H1 (cell line): ENCODE measurements around the gene RGL1. TPM values are rescaled to one million over a fixed set of nuclear protein-coding genes. Genes with fewer than 3 reads are reported as not detected.

Source experiments
- CTCF ChIA-PET: fragments of 300-600 bp; sonication (Branson Sonifier 250); formaldehyde crosslinking; loops from one replicate; lab custom pipeline; 2021; ENCODE audit not compliant: partially characterized antibody; lab: Charles Lee
- POLR2A ChIA-PET: fragments of 300-600 bp; sonication (Branson Sonifier 250); formaldehyde crosslinking; loops from one replicate; lab custom pipeline; 2021; ENCODE audit warnings: inconsistent platforms; ENCODE audit not compliant: partially characterized antibody; lab: Charles Lee
- DNase-seq, 2 experiments: peaks; one replicate each; pipeline versions ENCODE4 v3.0.0 to v3.0.0-alpha.2; 2010 to 2022; ENCODE audit warnings: low spot score in 2 of 2, low read depth in 1 of 2, mixed read lengths in 1 of 2
- FAIRE-seq: peaks from 2 replicates; lab custom pipeline; 2011; peaks lifted over from hg19 to GRCh38; lab: Jason Lieb, UNC
- H2AFZ ChIP-seq: 2 replicates; pipeline ENCODE4 v1.8.1; 2012; ENCODE audit warnings: low read length, inconsistent platforms
- H2AK5ac ChIP-seq: 2 replicates; pipeline ENCODE4 v1.6.1; 2013; ENCODE audit warnings: low read depth, low read length
- H2BK120ac ChIP-seq: replicated peaks from 2 replicates; pipeline ENCODE3; 2013; ENCODE audit warnings: low read depth, low read length, inconsistent platforms
- H2BK12ac ChIP-seq: 2 replicates; pipeline ENCODE4 v1.6.1; 2013; ENCODE audit warnings: low read depth, low read length
- H2BK15ac ChIP-seq: 2 replicates; pipeline ENCODE4 v1.6.1; 2013; ENCODE audit warnings: low read length
- H2BK20ac ChIP-seq: 2 replicates; pipeline ENCODE4 v1.6.1; 2013; ENCODE audit warnings: low read length
- H2BK5ac ChIP-seq: 2 replicates; pipeline ENCODE4 v1.6.1; 2013; ENCODE audit warnings: low read depth, low read length
- H3K14ac ChIP-seq: 2 replicates; pipeline ENCODE4 v1.6.1; 2013; ENCODE audit warnings: inconsistent platforms; ENCODE audit not compliant: insufficient read length
- H3K18ac ChIP-seq: 2 replicates; pipeline ENCODE4 v1.6.1; 2013; ENCODE audit warnings: low read length; ENCODE audit errors: extremely low read depth
- H3K23ac ChIP-seq: 2 replicates; pipeline ENCODE4 v1.6.1; 2013; ENCODE audit warnings: inconsistent platforms; ENCODE audit not compliant: insufficient read length
- H3K23me2 ChIP-seq: 2 replicates; pipeline ENCODE4 v1.6.1; 2013; ENCODE audit warnings: low read depth, low read length
- H3K27ac ChIP-seq: 2 replicates; pipeline ENCODE4 v1.6.1; 2011; ENCODE audit warnings: low read depth, low read length, inconsistent platforms
- H3K27me3 ChIP-seq, 4 experiments: replicated peaks in 1 of 4; 1 replicate in 1 of 4; 2 replicates in 3 of 4; pipeline versions ENCODE4 v1.6.1 to v1.8.1; 2011 to 2013; ENCODE audit warnings: low read length in 3 of 4, mild to moderate bottlenecking in 3 of 4, inconsistent platforms in 2 of 4, mixed read lengths in 2 of 4, moderate library complexity in 1 of 4; ENCODE audit not compliant: control insufficient read depth in 3 of 4, insufficient read depth in 3 of 4; ENCODE audit errors: extremely low read depth in 1 of 4
- H3K36me3 ChIP-seq, 4 experiments: 2 replicates each; pipeline versions ENCODE4 v1.6.1 to v1.8.1; 2011 to 2013; ENCODE audit warnings: mild to moderate bottlenecking in 4 of 4, low read length in 3 of 4, moderate library complexity in 2 of 4, control low read depth in 1 of 4, inconsistent platforms in 1 of 4; ENCODE audit not compliant: insufficient read depth in 4 of 4, control insufficient read depth in 2 of 4
- H3K4ac ChIP-seq: replicated peaks from 2 replicates; pipeline ENCODE3; 2013; ENCODE audit warnings: low read length, low read depth, mixed read lengths, inconsistent platforms; ENCODE audit not compliant: insufficient read length
- H3K4me1 ChIP-seq, 4 experiments: replicated peaks in 1 of 4; 1 replicate in 1 of 4; 2 replicates in 3 of 4; pipeline versions ENCODE4 v1.6.1 to v1.8.1; 2011 to 2013; ENCODE audit warnings: low read length in 3 of 4, inconsistent platforms in 2 of 4, mixed read lengths in 1 of 4; ENCODE audit not compliant: insufficient read depth in 4 of 4, control insufficient read depth in 3 of 4
- H3K4me2 ChIP-seq, 2 experiments: 2 replicates each; pipeline versions ENCODE4 v1.6.1 to v1.8.1; 2011 to 2013; ENCODE audit warnings: low read depth in 2 of 2, low read length in 2 of 2, control low read depth in 1 of 2, inconsistent platforms in 1 of 2, mild to moderate bottlenecking in 1 of 2; ENCODE audit not compliant: insufficient read depth in 1 of 2
- H3K4me3 ChIP-seq, 4 experiments: fragments of 200-600, 300-600 bp in 1 of 4; sonication (generic), shearing (Covaris generic), sonication (Bioruptor Twin) in 1 of 4; 2 replicates each; pipeline versions ENCODE4 v1.5.1 to v1.8.1; 2011 to 2016; ENCODE audit warnings: low read length in 4 of 4, low read depth in 3 of 4, control low read depth in 2 of 4, inconsistent platforms in 2 of 4, mild to moderate bottlenecking in 2 of 4, mixed read lengths in 1 of 4, moderate library complexity in 1 of 4; ENCODE audit not compliant: insufficient read depth in 2 of 4; ENCODE audit errors: extremely low read depth in 1 of 4
- H3K56ac ChIP-seq: replicated peaks from 2 replicates; pipeline ENCODE3; 2013; ENCODE audit warnings: low read depth, mild to moderate bottlenecking, mixed read lengths, low read length, inconsistent platforms; ENCODE audit not compliant: insufficient read length
- H3K79me1 ChIP-seq: 2 replicates; pipeline ENCODE4 v1.6.1; 2013; ENCODE audit warnings: low read depth, low read length, control low read depth
- H3K79me2 ChIP-seq, 2 experiments: 2 replicates each; pipeline versions ENCODE4 v1.6.1 to v1.8.1; 2012 to 2013; ENCODE audit warnings: low read length in 2 of 2, mild to moderate bottlenecking in 2 of 2, inconsistent platforms in 1 of 2; ENCODE audit not compliant: insufficient read depth in 2 of 2, control insufficient read depth in 1 of 2
- H3K9ac ChIP-seq, 4 experiments: replicated peaks in 1 of 4; 1 replicate in 1 of 4; 2 replicates in 3 of 4; pipeline versions ENCODE4 v1.6.1 to v1.8.1; 2011 to 2013; ENCODE audit warnings: low read depth in 3 of 4, low read length in 3 of 4, control low read depth in 2 of 4, mild to moderate bottlenecking in 2 of 4, moderate library complexity in 2 of 4, inconsistent platforms in 1 of 4; ENCODE audit errors: extremely low read depth in 1 of 4
- H3K9me3 ChIP-seq, 2 experiments: 2 replicates each; pipeline versions ENCODE4 v1.6.1 to v1.8.1; 2012 to 2013; ENCODE audit warnings: mild to moderate bottlenecking in 2 of 2, moderate library complexity in 2 of 2, control low read depth in 1 of 2, inconsistent platforms in 1 of 2, low read depth in 1 of 2, low read length in 1 of 2, mixed read lengths in 1 of 2; ENCODE audit not compliant: insufficient read depth in 2 of 2
- H4K20me1 ChIP-seq, 2 experiments: replicated peaks in 1 of 2; 2 replicates each; pipeline versions ENCODE3 to v1.8.1; 2011 to 2013; ENCODE audit warnings: inconsistent platforms in 2 of 2, low read length in 2 of 2, mild to moderate bottlenecking in 1 of 2; ENCODE audit not compliant: insufficient read depth in 2 of 2, control insufficient read depth in 1 of 2
- H4K5ac ChIP-seq: 2 replicates; pipeline ENCODE4 v1.6.1; 2013; ENCODE audit warnings: low read length, low read depth, mixed read lengths, inconsistent platforms; ENCODE audit not compliant: insufficient read length
- H4K8ac ChIP-seq: 2 replicates; pipeline ENCODE4 v1.8.0; 2013; ENCODE audit warnings: mild to moderate bottlenecking, moderate library complexity, low read length, inconsistent platforms; ENCODE audit not compliant: insufficient read depth; ENCODE audit errors: extremely low read depth
- H4K91ac ChIP-seq: replicated peaks from 2 replicates; pipeline ENCODE3; 2013; ENCODE audit warnings: low read length, mixed read lengths, inconsistent platforms; ENCODE audit not compliant: insufficient read length
- CHD1 ChIP-seq: IDR thresholded peaks from 2 replicates; pipeline ENCODE4 v1.6.1; 2012; ENCODE audit warnings: low read depth, low read length, improper control_type of control experiment
- EGR1 ChIP-seq: IDR thresholded peaks from 2 replicates; pipeline ENCODE4 v1.6.1; 2011; ENCODE audit warnings: low read depth, low read length, borderline replicate concordance
- FOSL1 ChIP-seq: IDR thresholded peaks from 2 replicates; pipeline ENCODE4 v1.6.1; 2011; ENCODE audit warnings: mild to moderate bottlenecking, low read depth, low read length, moderate library complexity; ENCODE audit not compliant: insufficient read depth
- GABPA ChIP-seq: IDR thresholded peaks from 2 replicates; pipeline ENCODE4 v1.6.1; 2011; ENCODE audit warnings: mild to moderate bottlenecking, low read length, moderate library complexity, borderline replicate concordance; ENCODE audit not compliant: insufficient read depth
- RBBP5 ChIP-seq: IDR thresholded peaks from 2 replicates; pipeline ENCODE4 v1.7.1; 2012; ENCODE audit warnings: low read depth, mild to moderate bottlenecking, inconsistent platforms, low read length, moderate library complexity, borderline replicate concordance
- SP2 ChIP-seq: IDR thresholded peaks from 2 replicates; pipeline ENCODE4 v1.6.1; 2012; ENCODE audit warnings: mild to moderate bottlenecking, low read length, inconsistent platforms
- WGBS, 2 experiments: shearing (Covaris generic) in 1 of 2; methylation state at CpG; one replicate each; pipeline versions ENCODE4 v1.1.6 to v1.1.7; 2013 to 2015; ENCODE audit warnings: low lambda C conversion rate in 2 of 2, mixed read lengths in 2 of 2, inconsistent platforms in 1 of 2, low coverage in 1 of 2, missing lambda C conversion rate in 1 of 2; ENCODE audit not compliant: insufficient replicate concordance in 2 of 2, insufficient coverage in 1 of 2, insufficient read length in 1 of 2; ENCODE audit errors: extremely low coverage in 1 of 2, missing lambda C conversion rate in 1 of 2; 5-methylcytosine and 5-hydroxymethylcytosine counted together
- polyA plus RNA-seq, 7 experiments: library from polyadenylated mRNA; depleted of rRNA in 3 of 7; stranded (reverse) in 5 of 7; unstranded in 2 of 7; fragments of >200 nt in 5 of 7; fragments of 200-250 nt in 2 of 7; gene quantifications; 1 replicate in 5 of 7; 2 replicates in 1 of 7; 4 replicates in 1 of 7; pipeline versions ENCODE4 v1.2.1 to v1.2.3, GENCODE V29; 2011 to 2013; ENCODE audit warnings: missing spikeins in 2 of 7, mixed read lengths in 2 of 7
- total RNA-seq: library from RNA; stranded (reverse); fragmentation: NEBNext Ultra II Directional; extraction: Animal tissue kit (Norgen Biotek cat#: 25700); gene quantifications from 2 replicates; pipeline ENCODE4 v1.2.1, GENCODE V29; 2021

RGL1 gene
- total and polyA plus RNA-seq, 2 of the 8 experiments (the other 6 are each of a cell fraction or from before 2014, with no cell fraction given), result 0.98 to 2.4 TPM

- H2BK5ac ChIP-seq, result no peak overlapping the region
- no peak overlapping the region for H2BK20ac ChIP-seq
- no peak overlapping the region for H3K4me3 ChIP-seq
- no peak overlapping the region for H2BK120ac ChIP-seq
- no peak overlapping the region for H4K5ac ChIP-seq
- no peak overlapping the region for H2BK15ac ChIP-seq
- DNase-seq, result no peak
- no peak overlapping the region for H3K14ac ChIP-seq
- H3K36me3 ChIP-seq, result no peaks in the 10 kb centered on the region
- FAIRE-seq, result no peak
- H3K23me2 ChIP-seq, result no peaks in the 10 kb centered on the region
- ChIA-PET POLR2A (no interaction called here), CTCF (no interaction called here)
- H3K27me3 ChIP-seq, result no peaks in the 10 kb centered on the region
- H3K4ac ChIP-seq, result no peak overlapping the region
- no peak overlapping the region for H3K4me2 ChIP-seq
- no peak overlapping the region for H3K18ac ChIP-seq
- H2AK5ac ChIP-seq, result no peak overlapping the region
- no peak overlapping the region for H3K56ac ChIP-seq
- no peak overlapping the region for H3K9ac ChIP-seq
- WGBS, 2 experiments, result 69% methylated on average over 4 of the region's 4 CpGs; no CpG with 5 or more reads in 1 of the 2 experiments
- H3K79me1 ChIP-seq, result no peaks in the 10 kb centered on the region
- TF ChIP-seq GABPA (no peak), CHD1 (no peak), RBBP5 (no peak), SP2 (no peak), EGR1 (no peak), FOSL1 (no peak)
- H2BK12ac ChIP-seq, result no peak overlapping the region
- no peaks in the 10 kb centered on the region for H3K9me3 ChIP-seq
- no peaks in the 10 kb centered on the region for H3K79me2 ChIP-seq
- H4K8ac ChIP-seq, result no peak overlapping the region
- no peaks in the 10 kb centered on the region for H3K4me1 ChIP-seq
- no peak overlapping the region for H3K23ac ChIP-seq
- H2AFZ ChIP-seq, result no peak overlapping the region
- H4K20me1 ChIP-seq, result no peaks in the 10 kb centered on the region
- H3K27ac ChIP-seq, result no peak overlapping the region
- H4K91ac ChIP-seq, result no peak overlapping the region
These were observed 165.8 kb downstream of the RGL1 start for GRCh38 chr1:183970516-183971300.
